ENCODE data around the gene TPO.

- TF ChIP-seq POLR2A (IDR thresholded peaks at IDR 0.05) (no peak), POLR2AphosphoS5 (IDR thresholded peaks at IDR 0.05) (no peak)
- TF ChIP-seq, protein P1, sequence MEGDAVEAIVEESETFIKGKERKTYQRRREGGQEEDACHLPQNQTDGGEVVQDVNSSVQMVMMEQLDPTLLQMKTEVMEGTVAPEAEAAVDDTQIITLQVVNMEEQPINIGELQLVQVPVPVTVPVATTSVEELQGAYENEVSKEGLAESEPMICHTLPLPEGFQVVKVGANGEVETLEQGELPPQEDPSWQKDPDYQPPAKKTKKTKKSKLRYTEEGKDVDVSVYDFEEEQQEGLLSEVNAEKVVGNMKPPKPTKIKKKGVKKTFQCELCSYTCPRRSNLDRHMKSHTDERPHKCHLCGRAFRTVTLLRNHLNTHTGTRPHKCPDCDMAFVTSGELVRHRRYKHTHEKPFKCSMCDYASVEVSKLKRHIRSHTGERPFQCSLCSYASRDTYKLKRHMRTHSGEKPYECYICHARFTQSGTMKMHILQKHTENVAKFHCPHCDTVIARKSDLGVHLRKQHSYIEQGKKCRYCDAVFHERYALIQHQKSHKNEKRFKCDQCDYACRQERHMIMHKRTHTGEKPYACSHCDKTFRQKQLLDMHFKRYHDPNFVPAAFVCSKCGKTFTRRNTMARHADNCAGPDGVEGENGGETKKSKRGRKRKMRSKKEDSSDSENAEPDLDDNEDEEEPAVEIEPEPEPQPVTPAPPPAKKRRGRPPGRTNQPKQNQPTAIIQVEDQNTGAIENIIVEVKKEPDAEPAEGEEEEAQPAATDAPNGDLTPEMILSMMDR (IDR thresholded peaks at IDR 0.05), result no peak
Measured at GRCh38 chr2:1427086-1427485, 13.8 kb downstream of the TPO start.
